SK-N-SH treated with all-trans-retinoic acid at 6 μM for 48 hours (cell line): ENCODE measurements around the gene PIGN.

ENCODE experiments used
- ARNTL ChIP-seq: fragments of 450-650 bp; formaldehyde crosslinking; IDR thresholded peaks from 2 replicates; pipeline ENCODE4 v1.5.0; 2020; ENCODE audit warnings: low read depth, mild to moderate bottlenecking, moderate library complexity, borderline replicate concordance
- CSDC2 ChIP-seq: fragments of 250-450 bp; sonication (Bioruptor Pico); IDR thresholded peaks from 2 replicates; pipeline ENCODE4 v1.5.0; 2020; ENCODE audit warnings: mild to moderate bottlenecking, moderate library complexity
- CSRNP3 ChIP-seq: fragments of 250-450 bp; sonication (Bioruptor Pico); IDR thresholded peaks from 2 replicates; pipeline ENCODE4 v1.5.1; 2021; ENCODE audit warnings: mild to moderate bottlenecking, moderate library complexity
- GLIS3 ChIP-seq: fragments of 250-450 bp; sonication (Bioruptor Pico); IDR thresholded peaks from 2 replicates; pipeline ENCODE4 v1.5.0; 2020; ENCODE audit warnings: mild to moderate bottlenecking, moderate library complexity
- PATZ1 ChIP-seq: fragments of 250-450 bp; sonication (Bioruptor Pico); IDR thresholded peaks from 2 replicates; pipeline ENCODE4 v1.8.0; 2020; ENCODE audit warnings: mild to moderate bottlenecking, moderate library complexity, borderline replicate concordance
- POU6F1 ChIP-seq: fragments of 250-450 bp; sonication (Bioruptor Pico); IDR thresholded peaks from 2 replicates; pipeline ENCODE4 v1.8.0; 2021; ENCODE audit warnings: low read depth, mild to moderate bottlenecking, moderate library complexity, borderline replicate concordance
- SNAI2 ChIP-seq: fragments of 250-450 bp; sonication (Bioruptor Pico); IDR thresholded peaks from 2 replicates; pipeline ENCODE4 v1.5.0; 2020; ENCODE audit warnings: mild to moderate bottlenecking, moderate library complexity
- TCF4 ChIP-seq: fragments of 250-450 bp; sonication (Bioruptor Pico); IDR thresholded peaks from 2 replicates; pipeline ENCODE4 v1.8.0; 2021; ENCODE audit warnings: mild to moderate bottlenecking, moderate library complexity, borderline replicate concordance
- TOX ChIP-seq: fragments of 250-450 bp; sonication (Bioruptor Pico); IDR thresholded peaks from 2 replicates; pipeline ENCODE4 v1.8.0; 2021; ENCODE audit warnings: mild to moderate bottlenecking, moderate library complexity, borderline replicate concordance
- ZFP3 ChIP-seq: fragments of 250-450 bp; sonication (Bioruptor Pico); IDR thresholded peaks from 2 replicates; pipeline ENCODE4 v1.5.0; 2020; ENCODE audit warnings: mild to moderate bottlenecking, moderate library complexity
- ZFP30 ChIP-seq: fragments of 450-650 bp; formaldehyde crosslinking; IDR thresholded peaks from 2 replicates; pipeline ENCODE4 v1.5.0; 2022; ENCODE audit warnings: mild to moderate bottlenecking, moderate library complexity
- ZNF565 ChIP-seq: fragments of 450-650 bp; formaldehyde crosslinking; conservative IDR thresholded peaks from 2 replicates; pipeline ENCODE4 v1.5.0; 2020; ENCODE audit warnings: low read depth, mild to moderate bottlenecking, moderate library complexity
- ZNF70 ChIP-seq: fragments of 450-650 bp; formaldehyde crosslinking; IDR thresholded peaks from 2 replicates; pipeline ENCODE4 v1.5.0; 2020; ENCODE audit warnings: mild to moderate bottlenecking, moderate library complexity

- TF ChIP-seq ZFP30 (CRISPR knock-in tag) (no peak), TCF4 (CRISPR knock-in tag) (no peak), ARNTL (CRISPR knock-in tag) (no peak), ZNF70 (CRISPR knock-in tag) (no peak), PATZ1 (no peak), ZNF565 (CRISPR knock-in tag) (no peak), POU6F1 (CRISPR knock-in tag) (no peak), SNAI2 (CRISPR knock-in tag) (no peak), GLIS3 (no peak), CSDC2 (CRISPR knock-in tag) (no peak), CSRNP3 (CRISPR knock-in tag) (no peak), ZFP3 (CRISPR knock-in tag) (no peak), TOX (CRISPR knock-in tag) (no peak)
Observed at GRCh38 chr18:62200121-62200914, 13.5 kb upstream of the PIGN start.
